Measurements from ENCODE around the gene BICRA.
A peak's percentile ranks its signal among the peaks of the same experiment; 100 is the strongest.

BICRA gene

DNA sequence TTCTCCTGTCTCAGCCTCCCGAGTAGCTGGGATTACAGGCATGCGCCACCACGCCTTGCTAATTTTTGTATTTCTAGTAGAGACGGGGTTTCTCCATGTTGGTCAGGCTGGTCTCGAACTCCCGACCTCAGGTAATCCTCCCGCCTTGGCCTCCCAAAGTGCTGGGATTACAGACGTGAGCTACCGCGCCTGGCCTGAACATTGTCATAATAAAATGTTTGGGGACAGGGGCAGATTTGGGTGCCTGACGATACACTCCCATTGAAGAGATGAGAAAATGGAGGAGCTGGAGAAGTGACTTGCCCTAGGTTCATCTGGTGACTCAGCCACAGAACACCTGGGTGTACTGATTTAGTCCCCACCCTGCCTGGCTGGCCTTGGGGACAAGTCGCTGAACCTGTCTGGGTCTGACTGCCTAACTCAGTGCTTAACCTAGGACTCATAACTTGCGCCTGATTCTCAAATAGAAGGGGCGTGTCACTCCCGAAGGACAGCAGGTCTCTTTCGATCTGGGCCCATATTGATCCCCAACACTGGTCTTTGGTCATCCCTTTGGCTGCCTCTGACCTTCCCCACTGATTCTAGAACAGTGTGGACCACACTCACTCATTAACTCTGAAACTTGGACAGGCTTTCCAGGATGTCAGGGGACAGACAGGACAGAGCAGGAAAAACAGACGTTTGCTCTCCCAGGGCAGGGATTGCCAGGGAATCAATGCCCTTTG, 7.6 kb upstream of the BICRA start:
- no peak for DNase-seq

DNA sequence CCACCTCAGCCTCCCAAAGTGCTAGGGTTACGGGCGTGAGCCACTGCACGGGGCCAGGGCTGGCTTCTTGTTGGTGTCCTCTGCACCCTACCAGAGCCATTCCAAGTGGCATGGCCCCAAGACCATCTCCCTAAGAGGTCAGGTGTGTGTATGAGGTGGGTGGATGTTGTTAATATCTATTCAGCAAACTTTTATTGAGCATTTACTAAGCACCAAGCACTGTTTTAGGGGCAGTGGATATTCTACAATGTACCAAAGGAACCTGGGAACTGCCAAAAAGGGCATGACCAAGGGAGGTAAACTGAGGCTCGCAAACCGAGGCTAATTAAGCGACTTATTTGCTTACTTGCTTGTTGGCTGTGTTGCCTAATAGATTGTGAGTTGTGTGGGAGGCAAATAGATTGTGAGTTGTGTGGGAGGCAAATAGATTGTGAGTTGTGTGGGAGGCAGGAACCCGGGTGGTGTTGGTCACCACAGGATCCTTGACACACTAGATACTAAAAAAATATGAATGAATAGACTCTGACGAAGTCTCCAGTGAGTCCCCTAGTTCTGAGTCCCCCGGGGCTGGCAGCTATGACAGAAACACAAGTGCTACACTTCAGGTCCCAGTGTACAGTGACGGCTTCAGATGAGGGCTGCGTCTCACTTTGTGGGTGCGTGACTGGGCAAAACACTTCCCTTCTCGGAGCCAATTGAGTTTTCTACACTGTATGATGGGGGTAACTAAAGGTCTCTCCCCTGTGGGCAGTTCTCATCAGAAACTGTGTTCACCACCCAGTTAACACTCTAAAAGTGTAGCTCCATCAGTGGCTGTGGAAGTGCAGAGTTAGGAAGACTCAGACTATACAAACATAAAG, 5.0 kb upstream of the BICRA start:
- DNase-seq: no peak

DNA sequence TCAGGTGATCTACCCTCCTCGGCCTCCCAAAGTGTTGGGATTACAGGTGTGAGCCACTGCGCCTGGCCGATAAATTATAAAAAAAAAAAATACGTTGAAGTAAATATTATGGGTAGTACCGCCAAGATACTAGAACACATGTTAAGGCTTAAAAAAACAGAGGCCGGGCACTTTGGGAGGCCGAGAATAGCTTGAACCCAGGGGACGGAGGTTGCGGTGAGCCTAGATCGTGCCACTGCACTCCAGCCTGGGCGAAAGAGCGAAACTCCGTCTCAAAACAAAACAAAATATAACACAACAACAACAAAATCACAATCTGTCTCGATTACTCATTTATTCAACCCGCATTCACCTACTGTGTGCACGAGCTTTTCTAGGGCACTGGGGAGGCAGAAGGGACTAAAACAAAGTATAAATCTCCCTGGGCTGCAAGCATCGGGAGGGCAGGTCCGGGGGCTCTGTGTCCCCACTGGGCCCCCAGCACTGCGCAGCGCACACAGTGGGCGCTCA, 1.3 kb upstream of the BICRA start:
- no peak for DNase-seq

DNA sequence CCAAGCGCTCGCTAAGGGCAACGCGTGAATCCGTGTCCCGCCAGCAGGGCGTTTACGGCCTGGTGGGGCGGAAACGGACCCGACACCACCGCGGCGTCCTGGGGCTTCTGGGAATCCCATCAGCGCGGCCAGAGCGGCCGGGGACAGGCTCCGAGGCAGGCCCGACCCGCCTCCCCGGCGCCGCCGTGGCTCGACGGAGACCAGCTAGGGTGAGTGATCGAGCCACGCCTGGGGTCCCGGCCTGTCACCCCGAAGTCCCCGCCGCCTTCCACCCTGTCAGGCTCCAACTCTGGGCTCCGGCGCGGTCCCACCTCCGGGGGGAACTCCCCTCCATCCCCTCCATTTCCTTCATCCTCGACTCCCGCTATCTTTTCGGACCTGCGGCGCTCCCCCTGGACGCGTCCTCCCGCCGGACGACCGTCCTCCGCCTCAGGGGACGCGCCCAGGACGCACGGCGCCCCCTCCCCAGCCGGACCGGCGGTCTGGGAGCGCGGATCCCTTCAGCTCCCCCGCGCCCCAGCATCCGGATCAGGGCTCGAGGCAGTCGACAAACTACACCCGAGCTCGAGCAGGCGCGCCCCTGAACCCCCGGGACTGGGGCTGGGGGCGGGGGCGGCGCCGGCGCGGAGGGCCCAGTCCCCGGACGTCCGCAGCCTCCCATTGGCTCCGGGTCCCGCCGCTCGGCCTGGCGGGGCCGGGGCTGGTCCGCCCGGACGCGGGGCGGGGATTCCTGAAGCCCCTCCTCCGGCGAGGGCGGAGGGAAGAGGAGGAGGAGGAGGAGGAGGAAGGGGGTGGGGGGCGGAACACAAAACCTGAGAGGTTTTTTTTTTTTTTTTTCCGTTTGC, 638 bp upstream of the BICRA start:
- peak; percentile 97 for DNase-seq

DNA sequence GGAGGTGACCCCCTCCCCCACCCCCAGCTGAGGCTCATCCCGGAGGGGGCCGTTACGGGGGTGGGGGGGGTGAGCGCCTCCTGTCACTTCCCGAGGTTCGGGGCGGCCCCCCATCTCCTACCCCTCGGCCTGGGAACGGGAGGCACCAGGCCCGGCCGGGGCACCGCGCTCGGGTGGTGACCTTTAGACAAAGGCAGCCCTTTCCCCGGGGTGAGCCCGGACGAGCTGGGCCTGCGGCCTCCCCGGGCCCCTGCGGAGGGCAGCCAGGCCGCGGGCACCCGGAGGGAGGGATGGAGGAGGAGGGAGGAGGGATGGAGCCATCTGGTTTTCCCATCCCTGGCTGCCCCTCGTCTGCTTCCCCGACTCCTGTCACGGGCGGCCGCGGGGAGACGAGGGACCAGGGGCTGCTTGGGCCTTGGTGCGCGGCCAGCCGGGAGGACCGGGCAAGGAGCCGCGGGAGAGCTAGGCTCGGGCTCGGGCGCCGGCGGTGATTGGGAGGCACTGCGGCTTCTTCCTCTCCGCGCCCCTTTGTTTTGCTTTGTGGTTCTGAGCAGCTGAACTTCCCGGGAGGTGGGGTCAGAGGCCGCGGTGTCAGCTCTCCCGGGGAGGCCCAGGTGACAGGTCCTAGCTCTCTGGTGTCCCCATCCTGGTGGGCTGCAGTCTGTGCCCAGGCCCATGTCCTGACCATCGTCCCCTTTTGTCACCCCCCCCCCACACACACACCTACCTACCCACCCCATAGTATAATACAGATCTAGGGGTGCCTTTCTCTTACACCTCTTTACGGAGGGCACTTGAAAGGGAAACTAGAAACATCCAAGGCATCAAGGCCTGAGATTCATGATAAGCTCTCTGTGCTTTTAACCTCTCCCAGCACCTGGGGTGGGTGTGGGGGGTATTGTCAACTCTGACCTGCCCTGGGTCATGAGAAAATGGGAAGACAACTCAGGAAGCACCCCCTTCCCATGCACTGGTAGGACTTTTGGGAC, 1.3 kb downstream of the BICRA start:
- peak; percentile 63 for DNase-seq

DNA sequence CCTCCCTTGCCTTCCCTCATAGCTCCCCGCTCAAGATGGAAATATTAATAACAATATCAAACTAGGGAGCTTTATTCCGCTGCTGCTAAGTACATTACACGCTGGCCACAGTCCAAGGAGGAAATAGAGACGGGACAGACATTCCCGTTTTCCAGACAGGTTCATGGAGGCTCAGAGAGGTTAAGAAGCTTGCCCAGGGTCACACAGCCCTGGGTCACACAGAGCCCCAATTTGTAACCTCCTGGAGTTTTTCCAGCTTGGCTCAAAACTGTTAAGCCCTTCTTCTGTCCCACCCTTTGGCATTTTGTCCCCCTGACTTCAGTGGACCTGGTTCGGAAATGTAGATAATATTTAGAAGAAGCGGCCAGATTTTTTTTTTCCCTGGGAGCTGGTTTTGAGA, 2.0 kb downstream of the BICRA start:
- DNase-seq: no peak

DNA sequence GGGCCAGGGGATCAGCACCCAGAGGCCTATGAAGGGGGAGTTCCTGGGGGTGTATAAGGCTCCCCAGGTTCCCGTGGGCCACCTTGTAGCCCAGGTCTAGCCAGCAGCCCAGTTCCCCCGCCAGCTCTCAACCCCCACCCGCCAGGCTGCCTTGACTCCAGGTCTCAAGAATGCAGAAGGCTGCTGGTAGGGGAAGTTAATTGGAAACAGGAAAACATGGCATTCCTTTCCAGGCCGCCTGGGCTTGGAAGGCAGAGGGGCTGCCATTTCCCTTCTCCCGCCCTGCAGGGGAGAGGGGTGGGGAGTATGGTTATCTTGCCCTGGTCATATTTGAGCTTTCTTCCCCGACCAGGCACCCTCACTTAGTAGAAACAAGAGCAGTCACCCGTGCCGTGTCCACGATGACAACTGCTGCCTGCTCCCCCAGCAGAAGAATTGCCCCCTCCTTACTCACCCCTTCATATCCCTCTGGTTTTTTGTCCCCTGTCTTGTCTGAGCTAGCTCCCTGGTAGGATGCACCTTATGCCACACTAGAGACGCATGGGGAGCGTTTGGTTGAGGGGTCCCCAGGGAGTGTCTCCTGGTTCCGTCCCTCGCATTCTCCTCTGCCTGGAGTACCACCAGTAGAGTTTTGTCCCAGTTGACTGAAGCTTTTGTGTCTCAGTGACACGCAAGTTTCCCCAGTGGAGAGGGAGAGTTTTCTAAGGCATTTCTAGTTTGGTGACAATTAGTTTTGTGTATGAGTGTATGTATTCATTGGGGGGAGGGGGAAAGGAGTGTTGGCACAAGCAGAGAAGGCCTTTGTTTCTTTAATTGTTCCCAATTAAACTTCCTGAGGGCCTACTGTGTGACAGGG, 4.5 kb downstream of the BICRA start:
- DNase-seq: peak; percentile 57

DNA sequence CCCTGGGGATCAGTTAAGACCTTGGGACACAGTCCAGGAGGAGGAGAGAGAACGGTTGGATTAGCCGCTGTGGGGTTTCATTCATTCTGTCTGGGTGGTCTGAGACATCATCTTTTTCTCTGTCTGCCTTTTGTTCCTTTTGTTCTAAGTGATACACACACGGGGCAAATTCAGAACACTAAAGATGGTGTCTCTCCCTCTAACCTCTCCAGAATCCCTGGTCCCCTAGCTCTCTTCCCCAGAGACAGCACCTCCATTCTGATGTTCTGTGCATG, 5.0 kb downstream of the BICRA start:
- no peak for DNase-seq

DNA sequence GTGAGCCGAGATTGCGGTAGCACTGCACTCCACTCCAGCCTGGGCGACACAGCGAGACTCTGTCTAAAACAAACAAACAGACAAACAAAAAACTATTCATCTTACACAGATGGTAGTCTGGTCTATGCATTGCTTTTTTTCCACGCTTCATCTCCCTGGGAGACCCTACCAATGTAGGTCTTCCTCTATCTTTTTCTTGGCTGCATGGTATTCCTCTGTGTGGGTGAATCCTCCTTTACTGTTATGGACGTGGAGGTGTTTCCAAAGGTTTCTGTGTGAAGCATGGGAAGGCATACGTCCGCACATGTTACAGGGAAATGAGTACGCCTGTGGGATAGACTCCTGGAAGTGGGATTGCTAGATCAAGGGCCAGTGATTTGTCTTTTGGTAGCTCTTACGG, 5.6 kb downstream of the BICRA start:
- no peak for DNase-seq

DNA sequence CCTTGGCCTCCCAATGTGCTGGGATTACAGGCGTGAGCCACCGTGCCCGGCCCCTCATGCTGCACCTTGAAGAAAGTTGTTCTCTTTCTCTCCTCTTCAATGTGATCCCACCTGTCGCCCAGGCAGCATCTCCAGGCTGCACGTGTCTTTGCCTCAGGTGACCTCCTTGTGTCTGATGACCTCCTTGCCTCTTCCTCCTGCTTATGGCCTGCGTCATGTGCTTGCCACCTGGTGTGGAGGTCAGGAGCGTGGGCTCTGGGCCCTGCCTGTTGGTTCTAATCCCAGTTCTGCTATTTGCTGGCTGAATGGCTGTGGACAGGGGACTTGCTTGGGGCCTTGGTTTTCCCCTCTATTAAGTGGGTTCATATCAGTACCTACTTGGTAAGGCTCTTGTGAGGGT, 6.3 kb downstream of the BICRA start:
- DNase-seq: no peak

DNA sequence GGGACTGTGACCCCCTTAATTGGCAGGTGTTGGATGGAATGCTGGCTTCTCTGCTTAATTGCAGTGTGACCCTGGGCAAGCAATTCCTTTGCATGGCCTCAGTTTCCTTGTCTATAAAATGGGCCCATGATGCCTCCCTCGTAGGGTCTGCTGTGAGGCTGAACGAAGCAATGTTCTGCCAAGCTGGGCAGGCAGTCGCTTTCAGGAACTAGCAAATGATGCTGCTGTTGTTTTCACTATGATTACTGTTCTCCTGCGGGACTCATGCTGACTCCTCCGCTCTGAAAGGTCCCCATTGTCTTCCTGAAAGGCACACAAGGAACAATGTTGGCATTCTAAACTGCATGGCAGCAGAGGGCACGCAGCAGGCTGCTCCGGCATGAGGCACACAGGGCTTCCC, 6.8 kb downstream of the BICRA start:
- no peak for DNase-seq

DNA sequence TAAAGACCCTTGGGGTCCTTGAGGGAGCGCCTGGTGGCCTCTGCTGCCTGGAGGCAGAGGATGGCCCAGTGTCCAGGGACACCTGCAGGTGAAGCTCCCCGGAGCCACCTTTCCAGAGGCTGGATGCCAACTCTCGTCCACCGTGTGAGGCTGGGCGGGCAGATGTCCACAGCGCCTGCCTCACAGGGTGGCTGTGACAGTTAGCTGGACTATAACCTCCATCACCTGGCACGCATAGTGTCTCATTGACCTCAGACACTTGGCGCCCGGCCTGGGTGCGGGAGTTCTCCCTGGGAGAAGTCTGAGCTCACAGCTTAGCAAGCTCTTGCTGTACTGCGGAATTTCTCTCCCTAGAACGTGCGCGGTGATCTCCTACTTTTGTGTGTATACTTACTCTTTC, 9.8 kb downstream of the BICRA start:
- DNase-seq: no peak

DNA sequence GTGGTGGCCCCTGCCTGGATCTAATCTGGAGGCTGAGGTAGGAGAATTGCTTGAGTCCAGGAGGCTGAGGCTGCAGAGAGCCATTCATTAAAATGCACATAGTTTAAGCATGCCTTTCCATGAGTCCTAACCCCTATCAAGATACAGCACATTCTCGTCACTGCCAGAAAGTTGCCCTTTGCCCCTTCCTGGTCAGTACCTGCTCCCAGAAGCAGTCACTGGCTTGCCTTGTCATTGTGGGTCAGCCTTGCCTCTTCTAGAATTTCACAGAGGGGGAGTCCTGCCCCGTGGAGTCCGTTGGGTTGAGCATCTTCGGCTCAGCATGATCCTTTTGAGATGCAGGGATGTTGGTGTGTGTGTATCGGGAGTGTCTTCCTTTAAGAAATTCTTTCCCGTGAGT, 10.8 kb downstream of the BICRA start:
- no peak for DNase-seq

DNA sequence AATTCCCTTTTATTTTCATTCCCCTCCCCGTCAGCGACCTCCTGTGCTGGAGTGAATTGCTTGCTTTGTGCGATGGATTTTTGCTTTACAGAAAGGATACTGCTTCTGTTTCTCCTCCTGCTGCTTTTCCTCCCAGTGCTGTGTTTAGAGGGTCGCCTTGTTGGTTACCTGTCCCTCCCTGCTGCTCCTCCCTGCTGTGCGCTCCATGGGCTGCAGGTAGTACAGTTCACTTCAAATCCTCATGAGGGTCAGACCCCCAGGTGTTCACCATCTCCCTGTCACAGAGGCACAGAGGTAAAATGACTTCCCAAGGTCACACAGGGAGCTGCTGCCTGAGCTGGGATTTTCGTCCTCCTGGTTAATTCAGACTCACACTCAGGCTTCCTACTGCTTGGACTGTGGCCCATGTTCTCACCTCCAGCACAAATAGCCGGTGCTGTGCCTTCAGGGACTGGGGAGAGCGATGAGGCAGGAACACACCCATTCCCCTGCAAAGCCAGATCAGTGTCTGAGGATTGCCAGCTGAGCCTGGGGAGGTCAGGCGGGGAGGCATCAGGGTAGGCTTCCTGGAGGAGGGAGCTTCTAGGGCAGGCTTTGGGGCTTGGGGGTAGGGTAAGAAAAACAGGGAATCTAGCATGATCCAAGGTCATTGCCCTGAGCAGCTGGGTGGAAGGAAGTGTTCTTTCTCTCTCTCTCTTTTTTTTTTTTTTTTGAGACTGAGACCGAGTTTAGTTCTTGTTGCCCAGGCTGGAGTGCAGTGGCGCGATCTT, 14.4 kb downstream of the BICRA start:
- peak; percentile 50 for DNase-seq

DNA sequence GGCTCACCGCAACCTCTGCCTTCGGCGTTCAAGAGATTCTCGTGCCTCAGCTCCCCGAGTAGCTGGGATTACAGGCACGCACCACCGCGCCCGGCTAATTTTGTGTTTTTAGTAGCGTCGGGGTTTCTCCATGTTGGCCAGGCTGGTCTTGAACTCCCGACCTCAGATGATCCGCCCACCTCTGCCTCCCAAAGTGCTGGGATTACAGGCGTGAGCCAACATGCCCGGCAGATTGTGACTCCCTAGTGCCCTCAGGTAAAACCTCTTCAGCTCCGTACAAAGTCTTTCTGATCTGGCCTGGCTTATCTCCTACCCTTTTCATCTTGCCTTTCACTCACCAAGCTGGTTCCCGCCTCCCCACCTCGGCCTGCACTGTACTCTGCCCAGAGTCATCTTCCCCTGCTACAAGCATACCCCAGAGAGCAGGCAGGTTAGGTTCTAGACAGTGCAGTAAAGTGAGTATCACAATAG, 15.0 kb downstream of the BICRA start:
- peak; percentile 50 for DNase-seq

DNA sequence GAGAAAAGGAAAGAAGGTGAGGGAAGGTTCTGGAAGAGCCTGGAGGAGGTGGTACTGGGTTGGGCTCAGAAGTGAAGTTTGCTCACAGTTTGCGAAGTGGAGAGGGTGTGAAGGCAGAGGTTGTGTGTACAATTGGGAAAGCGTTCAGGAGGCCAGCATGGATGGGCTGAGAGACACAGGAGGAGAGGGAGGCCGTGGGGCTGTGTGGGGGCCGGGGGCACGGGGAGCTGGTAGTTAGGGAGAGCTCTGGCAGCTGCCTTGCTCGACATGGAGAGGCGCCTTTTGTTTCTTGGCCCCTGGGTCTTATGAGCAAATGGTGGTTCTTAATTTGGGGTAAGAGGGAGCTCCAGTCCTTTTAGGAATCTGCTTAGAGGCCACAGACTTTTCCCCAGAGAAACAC, 16.7 kb downstream of the BICRA start:
- no peak for DNase-seq

DNA sequence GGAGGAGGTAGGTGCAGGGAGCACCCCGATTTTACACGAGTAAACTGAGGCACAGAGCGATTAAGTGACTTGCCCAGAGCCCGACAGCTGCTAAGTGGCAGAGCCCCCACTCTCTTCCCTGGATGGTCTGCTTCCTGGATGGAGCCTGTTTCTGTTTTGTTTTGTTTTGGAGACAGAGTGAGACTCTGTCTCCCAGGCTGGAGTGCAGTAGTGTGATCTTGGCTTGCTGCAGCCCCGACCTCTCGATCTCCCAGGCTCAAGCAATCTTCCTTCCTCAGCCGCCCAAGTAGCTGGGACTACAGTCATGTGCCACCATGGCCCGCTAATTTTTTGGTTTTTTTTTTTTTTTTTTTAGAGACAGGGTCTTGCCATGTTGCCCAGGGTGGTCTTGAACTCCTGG, 17.3 kb downstream of the BICRA start:
- DNase-seq: no peak

DNA sequence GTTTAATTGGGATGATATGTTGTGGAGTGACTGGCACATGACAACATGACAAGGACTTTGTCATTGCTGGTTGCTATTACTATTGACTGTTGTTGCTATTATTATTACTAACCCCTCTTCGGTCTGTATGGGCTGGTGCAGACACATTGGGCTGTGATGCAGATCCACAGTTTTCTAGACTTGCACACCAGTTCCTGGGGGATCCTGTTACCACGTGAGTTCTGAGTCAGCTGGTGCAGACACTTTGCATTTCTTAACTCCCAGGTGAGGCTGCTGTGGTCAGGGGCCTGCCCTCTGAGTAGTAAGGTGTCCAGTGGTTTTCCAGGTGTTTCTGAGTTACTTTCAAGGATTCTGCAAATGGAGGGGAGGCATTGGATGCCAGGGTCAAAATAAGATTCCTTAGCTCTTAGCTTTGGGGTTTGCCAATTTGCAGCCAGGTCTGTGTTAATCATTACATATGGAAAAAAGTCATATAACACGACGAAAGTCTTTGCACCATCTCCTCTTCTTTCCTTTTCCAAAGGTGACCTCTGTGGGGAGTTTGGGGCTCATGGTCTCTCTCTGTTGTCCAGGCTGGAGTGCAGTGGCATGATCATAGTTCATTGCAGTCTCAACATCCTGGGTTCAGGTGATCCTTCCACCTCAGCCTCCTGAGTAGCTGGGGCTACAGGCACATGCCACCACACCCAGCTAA, 19.3 kb downstream of the BICRA start:
- no peak for DNase-seq

DNA sequence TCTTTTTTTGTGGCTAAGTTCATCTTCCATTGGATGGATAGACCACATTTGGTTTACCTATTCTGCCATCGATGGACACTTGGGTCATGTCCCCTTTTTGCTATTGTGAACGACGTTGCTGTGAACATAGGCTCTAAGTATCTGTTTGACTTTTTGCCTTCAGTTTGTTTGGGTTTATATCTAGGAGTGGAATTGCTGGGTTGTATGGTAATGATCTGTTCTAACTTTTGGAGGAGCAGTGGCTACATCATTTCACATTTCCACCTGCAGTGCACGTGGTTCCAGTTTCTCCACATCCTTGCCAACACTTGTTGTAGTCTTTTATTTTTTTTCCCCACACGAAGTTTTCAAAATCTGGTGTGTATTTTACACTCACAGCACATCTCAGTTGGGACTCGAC, 21.7 kb downstream of the BICRA start:
- DNase-seq: no peak
